ENCODE results near the gene ZKSCAN1. TPM values are rescaled to one million over a fixed set of nuclear protein-coding genes. Genes with fewer than 3 reads are reported as not detected.

Gene ZKSCAN1
- total RNA-seq, 1 experiment from 2014 or later, result 19.4 TPM

DNA sequence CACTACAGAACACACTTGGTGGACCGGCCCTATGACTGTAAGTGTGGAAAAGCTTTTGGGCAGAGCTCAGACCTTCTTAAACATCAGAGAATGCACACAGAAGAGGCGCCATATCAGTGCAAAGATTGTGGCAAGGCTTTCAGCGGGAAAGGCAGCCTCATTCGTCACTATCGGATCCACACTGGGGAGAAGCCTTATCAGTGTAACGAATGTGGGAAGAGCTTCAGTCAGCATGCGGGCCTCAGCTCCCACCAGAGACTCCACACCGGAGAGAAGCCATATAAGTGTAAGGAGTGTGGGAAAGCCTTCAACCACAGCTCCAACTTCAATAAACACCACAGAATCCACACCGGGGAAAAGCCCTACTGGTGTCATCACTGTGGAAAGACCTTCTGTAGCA lies 48.8 kb downstream of the ZKSCAN1 start:
- no peak overlapping the region for H3K4me3 ChIP-seq
- no peaks in the 10 kb centered on the region for H3K27me3 ChIP-seq (replicated peaks)
- no peak overlapping the region for H3K27ac ChIP-seq
- H3K4me1 ChIP-seq (replicated peaks), result no peaks in the 10 kb centered on the region
- H3K36me3 ChIP-seq, result peaks cover 82% of the 10 kb centered on the region
- H3K9me3 ChIP-seq (replicated peaks), result no peaks in the 10 kb centered on the region
- no peak for DNase-seq (ENCODE audit: low read depth in 1 of 2, low spot score in 2 of 2)

DNA sequence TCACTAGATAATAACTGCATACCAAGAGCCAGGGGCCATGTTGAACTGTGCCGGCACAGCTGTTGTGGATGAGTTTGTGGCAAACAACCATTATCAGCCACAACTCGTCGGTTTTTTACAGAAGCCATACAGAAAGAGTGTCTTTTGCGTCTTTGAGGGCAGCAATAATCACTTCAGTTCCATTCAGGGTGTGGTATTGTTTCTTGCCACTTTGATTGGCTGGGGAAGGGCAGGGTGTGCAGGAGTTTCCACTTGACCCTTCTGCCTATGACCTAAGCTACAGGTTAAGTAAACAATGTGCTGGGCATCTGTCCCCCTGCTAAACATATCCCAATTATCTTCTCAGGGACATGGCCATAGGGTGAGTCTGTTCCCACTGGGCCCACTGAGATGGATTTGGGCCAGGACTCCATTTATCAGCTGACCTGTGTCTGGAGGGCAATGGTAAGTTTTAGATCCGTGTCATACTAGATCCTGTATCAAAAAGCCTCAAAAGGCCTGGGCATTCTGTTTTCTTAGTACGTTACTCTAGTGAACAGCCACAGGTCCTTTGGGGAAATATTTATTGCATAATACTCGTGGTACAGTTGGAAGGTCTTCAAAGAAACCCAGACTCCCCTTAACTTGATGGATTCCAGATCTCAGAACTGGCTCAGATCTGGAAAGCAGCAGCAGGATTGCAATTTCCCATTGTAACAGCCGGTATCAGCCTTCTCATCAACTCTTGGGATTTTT lies 50.2 kb downstream of the ZKSCAN1 start:
- Histone ChIP-seq H3K9me3 (replicated peaks) (peaks cover 10% of the 10 kb centered on the region), H3K4me1 (replicated peaks) (no peaks in the 10 kb centered on the region), H3K27ac (no peak overlapping the region), H3K36me3 (peaks cover 86% of the 10 kb centered on the region), H3K4me3 (no peak overlapping the region), H3K27me3 (replicated peaks) (no peaks in the 10 kb centered on the region)
- DNase-seq (ENCODE audit: low read depth in 1 of 2, low spot score in 2 of 2), result no peak

DNA sequence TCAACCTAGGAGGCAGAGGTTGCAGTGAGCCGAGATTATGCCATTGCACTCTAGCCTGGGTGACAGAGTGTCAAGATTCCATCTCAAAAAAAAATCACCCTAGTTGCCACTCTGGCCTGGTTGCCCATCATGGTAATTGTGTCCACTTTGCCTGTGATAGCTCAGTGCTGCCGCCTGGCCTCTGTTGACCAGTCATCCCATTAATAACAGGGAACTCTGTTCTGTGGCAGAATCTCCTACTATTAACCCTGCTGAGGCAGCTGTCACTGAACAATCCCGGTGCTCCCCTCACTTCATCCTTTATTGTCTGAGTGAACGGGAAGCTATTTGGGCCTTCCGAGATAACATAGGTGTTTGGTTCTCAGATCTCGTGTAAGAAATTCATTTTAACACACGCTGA lies 51.6 kb downstream of the ZKSCAN1 start:
- Histone ChIP-seq H3K36me3 (peaks cover 89% of the 10 kb centered on the region), H3K27me3 (replicated peaks) (no peaks in the 10 kb centered on the region), H3K27ac (no peak overlapping the region), H3K9me3 (replicated peaks) (peaks cover 24% of the 10 kb centered on the region), H3K4me3 (no peak overlapping the region), H3K4me1 (replicated peaks) (no peaks in the 10 kb centered on the region)
- DNase-seq (ENCODE audit: low read depth in 1 of 2, low spot score in 2 of 2), result no peak

DNA sequence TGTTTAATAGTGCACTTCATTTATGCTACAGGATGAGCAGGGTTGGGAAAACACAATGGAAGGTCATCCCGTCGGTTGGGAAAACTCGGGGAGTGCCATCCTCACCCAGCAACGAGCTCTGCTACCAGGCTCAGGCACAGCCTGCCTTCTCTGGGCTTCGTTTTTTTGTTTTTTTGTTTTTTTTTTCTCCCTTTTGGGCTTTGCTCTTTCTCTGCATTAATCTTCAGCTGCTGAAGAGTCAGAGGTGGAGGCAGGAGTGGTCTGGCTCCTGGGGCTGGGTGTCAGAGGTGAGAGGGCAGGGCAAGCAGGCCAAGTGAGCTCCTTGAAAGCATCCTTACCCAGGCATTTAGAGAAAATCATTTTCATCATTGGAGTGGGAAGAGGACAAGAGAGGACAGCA lies 54.6 kb downstream of the ZKSCAN1 start:
- Histone ChIP-seq H3K36me3 (peaks cover 98% of the 10 kb centered on the region), H3K9me3 (replicated peaks) (peaks cover 43% of the 10 kb centered on the region), H3K27me3 (replicated peaks) (no peaks in the 10 kb centered on the region), H3K4me3 (no peak overlapping the region), H3K4me1 (replicated peaks) (no peaks in the 10 kb centered on the region), H3K27ac (no peak overlapping the region)
- DNase-seq (ENCODE audit: low read depth in 1 of 2, low spot score in 2 of 2), result no peak

DNA sequence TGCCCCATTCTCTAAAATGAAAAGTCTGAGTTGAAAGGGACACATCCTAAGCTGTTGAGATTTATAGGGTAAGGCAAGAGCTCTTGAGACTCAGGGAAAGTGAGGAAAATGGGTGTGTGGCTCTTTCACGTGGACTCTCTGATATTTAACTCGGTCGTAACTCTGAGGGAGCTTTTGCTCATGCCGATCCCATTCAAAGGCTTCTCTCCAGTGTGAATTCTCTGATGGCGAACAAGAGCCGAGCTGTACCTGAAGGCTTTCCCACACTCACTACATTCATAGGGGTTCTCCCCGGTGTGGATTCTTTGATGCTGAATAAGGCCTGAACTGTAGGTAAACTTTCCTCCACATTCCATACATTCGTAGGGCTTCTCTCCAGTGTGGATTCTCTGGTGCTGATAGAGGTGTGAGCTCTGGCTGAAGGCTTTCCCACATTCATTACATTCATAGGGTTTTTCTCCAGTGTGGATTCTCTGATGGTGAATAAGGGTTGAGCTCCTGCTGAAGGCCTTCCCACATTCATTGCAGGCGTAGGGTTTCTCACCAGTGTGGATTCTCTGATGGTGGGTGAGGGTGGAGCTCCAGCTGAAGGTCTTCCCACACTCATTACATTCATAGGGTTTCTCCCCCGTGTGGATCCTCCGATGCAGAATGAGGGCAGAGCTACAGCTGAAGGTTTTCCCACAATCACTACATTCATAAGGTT lies 55.8 kb downstream of the ZKSCAN1 start:
- Histone ChIP-seq H3K36me3 (peaks cover 99% of the 10 kb centered on the region), H3K27ac (no peak overlapping the region), H3K27me3 (replicated peaks) (no peaks in the 10 kb centered on the region), H3K4me1 (replicated peaks) (no peaks in the 10 kb centered on the region), H3K9me3 (replicated peaks) (peaks cover 43% of the 10 kb centered on the region), H3K4me3 (no peak overlapping the region)
- no peak for DNase-seq (ENCODE audit: low read depth in 1 of 2, low spot score in 2 of 2)

DNA sequence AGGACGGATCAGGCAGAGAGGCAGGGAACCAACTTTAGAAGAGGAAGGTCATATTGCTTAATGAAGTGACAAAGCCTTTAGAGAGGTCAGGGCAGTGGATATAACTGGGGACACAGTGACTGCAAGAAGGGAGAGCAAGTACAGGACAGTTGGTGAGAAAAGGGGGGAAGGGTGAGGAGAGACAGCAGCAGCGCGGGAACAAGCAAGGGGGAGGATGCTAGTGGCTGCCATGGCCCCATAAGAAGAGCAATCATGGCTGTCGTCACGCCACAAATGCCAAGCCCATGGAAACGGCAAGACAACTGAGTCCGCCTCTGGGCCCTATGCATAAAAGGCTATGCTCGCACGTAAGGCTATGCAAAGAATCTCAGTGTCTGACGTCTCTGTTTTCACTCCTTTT lies 57.1 kb downstream of the ZKSCAN1 start:
- peaks cover 99% of the 10 kb centered on the region for H3K36me3 ChIP-seq
- no peak overlapping the region for H3K27ac ChIP-seq
- H3K4me1 ChIP-seq (replicated peaks), result no peaks in the 10 kb centered on the region
- DNase-seq (ENCODE audit: low read depth in 1 of 2, low spot score in 2 of 2), result no peak
- no peak overlapping the region for H3K4me3 ChIP-seq
- no peaks in the 10 kb centered on the region for H3K27me3 ChIP-seq (replicated peaks)
- peaks cover 43% of the 10 kb centered on the region for H3K9me3 ChIP-seq (replicated peaks)

DNA sequence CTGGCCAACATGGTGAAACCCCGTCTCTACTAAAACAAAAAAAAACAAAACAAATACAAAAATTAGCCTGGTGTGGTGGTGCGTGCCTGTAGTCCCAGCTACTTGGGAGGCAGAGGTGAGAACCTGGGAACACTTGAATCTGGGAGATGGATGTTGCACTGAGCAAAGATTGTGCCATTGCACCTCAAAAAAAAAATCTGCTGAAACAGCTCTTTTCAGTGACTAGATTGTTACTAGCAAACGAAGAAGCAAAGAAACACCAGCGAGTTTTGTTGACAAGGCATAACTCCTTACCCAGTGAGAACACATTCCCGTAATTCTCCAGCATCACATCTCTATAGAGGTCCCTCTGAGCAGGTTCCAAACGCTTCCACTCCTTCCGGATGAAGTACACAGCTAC lies 59.4 kb downstream of the ZKSCAN1 start:
- H3K4me1 ChIP-seq (replicated peaks), result no peaks in the 10 kb centered on the region
- no peak for DNase-seq (ENCODE audit: low read depth in 1 of 2, low spot score in 2 of 2)
- H3K27ac ChIP-seq, result no peak overlapping the region
- peaks cover 100% of the 10 kb centered on the region for H3K36me3 ChIP-seq
- H3K4me3 ChIP-seq, result no peak overlapping the region
- peaks cover 41% of the 10 kb centered on the region for H3K9me3 ChIP-seq (replicated peaks)
- H3K27me3 ChIP-seq (replicated peaks), result no peaks in the 10 kb centered on the region

DNA sequence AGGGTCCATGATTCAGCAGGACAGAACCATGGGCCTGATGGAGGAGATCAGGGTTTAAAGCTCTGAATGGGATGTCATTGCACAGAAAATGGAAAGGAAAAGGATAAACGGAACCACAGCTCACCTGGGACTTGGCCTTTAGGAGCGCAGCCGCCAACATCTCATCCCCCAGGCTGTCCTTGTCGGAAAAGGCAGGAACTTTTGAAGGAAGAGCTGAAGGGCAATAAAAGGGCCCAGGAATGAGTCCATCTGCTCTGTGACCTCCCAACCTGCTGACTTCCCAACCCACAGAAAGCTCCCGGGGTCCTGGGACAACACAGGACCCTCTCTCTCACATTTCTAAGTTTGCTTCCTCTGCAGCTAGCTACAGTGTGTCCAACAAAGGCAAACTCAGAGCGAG lies 60.0 kb downstream of the ZKSCAN1 start:
- Histone ChIP-seq H3K9me3 (replicated peaks) (peaks cover 35% of the 10 kb centered on the region), H3K36me3 (peaks cover 99% of the 10 kb centered on the region), H3K27ac (no peak overlapping the region), H3K27me3 (replicated peaks) (no peaks in the 10 kb centered on the region), H3K4me1 (replicated peaks) (no peaks in the 10 kb centered on the region), H3K4me3 (no peak overlapping the region)
- DNase-seq (ENCODE audit: low read depth in 1 of 2, low spot score in 2 of 2), result no peak

DNA sequence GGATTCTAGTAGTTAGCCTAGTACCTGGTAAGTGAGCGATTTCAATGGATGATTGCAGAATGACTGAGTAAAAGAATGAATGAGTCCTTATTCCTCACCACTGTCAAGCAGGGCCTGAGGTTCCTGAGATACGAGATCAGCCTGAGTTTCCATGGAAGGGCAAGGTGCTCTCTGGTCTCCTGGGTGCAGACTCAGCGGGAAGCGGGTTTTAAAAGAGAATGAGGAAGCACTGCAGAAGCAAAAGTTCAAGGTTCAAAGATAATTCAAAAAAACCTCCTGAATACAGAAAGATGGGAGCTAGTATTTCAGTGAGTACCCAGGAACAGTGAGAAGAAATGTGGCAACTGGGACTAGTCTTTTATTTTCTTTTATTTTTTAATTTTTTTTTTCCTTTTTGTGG lies 61.8 kb downstream of the ZKSCAN1 start:
- Histone ChIP-seq H3K27me3 (replicated peaks) (no peaks in the 10 kb centered on the region), H3K27ac (no peak overlapping the region), H3K4me1 (replicated peaks) (peaks cover 4% of the 10 kb centered on the region), H3K9me3 (replicated peaks) (peaks cover 17% of the 10 kb centered on the region), H3K4me3 (no peak overlapping the region), H3K36me3 (peaks cover 86% of the 10 kb centered on the region)
- no peak for DNase-seq (ENCODE audit: low read depth in 1 of 2, low spot score in 2 of 2)

DNA sequence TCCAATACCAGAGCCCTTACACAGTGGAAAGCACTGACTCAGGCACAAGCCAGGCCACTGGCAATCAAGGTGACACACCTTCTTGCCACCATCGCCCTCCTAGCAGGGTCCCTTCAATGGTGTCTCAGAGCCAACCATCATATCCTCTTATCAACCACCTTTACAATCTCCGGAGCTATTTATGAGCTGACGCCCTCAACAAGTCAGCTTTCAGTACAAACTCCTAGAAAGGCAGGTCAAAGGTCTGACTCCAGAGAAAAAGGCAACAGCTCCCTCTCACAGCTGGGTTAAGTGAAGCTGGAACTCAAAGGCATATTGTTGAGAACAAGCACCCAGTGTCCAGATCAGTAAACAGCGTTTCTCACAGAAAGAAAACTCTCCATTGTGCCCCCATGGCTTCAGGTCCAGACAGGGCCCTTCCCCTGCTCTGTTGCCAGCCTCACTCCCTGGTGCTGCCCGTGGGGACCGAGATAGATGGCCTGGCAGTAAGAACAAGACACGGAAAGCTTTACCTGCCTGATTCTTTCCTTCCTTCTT lies 63.7 kb downstream of the ZKSCAN1 start:
- Histone ChIP-seq H3K9me3 (replicated peaks) (peaks cover 5% of the 10 kb centered on the region; the same call in 1 of the 2 replicates), H3K36me3 (peaks cover 67% of the 10 kb centered on the region), H3K4me1 (replicated peaks) (peaks cover 5% of the 10 kb centered on the region), H3K4me3 (no peak overlapping the region), H3K27me3 (replicated peaks) (no peaks in the 10 kb centered on the region), H3K27ac (no peak overlapping the region)
- no peak for DNase-seq (ENCODE audit: low read depth in 1 of 2, low spot score in 2 of 2)

DNA sequence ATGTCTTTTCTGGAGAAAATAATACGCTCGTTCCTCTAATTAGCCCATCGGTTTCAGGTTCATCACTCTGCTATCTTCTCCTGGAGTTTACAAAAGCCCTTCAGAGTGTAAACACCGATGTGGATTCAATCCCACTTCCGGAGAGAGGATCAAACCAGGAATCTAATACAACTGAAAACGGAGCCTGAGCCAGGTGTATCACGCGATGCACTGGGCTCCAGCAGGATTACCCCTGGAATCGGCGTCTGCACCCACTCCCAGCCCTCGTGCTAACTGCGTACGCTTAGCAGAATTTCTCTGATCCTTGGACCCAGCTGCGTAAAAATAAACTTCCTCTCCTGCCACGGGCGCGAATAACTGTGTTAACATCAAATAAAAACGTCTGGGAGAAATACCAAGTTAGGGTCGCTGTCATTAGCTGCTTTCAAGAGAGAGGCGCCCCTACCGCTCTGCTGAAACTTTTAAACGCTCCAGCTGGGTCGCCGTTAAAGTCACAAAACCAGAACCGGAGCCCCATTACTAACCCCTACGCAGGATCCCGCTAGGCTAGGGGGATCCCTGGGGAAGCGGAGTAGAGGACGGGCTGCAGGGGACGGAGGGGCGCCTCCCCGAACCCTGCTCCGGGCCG lies 65.6 kb downstream of the ZKSCAN1 start:
- H3K27me3 ChIP-seq (replicated peaks), result no peaks in the 10 kb centered on the region
- peak overlapping the region; percentile 83 for H3K4me3 ChIP-seq
- DNase-seq (ENCODE audit: low read depth in 1 of 2, low spot score in 2 of 2), result no peak

DNA sequence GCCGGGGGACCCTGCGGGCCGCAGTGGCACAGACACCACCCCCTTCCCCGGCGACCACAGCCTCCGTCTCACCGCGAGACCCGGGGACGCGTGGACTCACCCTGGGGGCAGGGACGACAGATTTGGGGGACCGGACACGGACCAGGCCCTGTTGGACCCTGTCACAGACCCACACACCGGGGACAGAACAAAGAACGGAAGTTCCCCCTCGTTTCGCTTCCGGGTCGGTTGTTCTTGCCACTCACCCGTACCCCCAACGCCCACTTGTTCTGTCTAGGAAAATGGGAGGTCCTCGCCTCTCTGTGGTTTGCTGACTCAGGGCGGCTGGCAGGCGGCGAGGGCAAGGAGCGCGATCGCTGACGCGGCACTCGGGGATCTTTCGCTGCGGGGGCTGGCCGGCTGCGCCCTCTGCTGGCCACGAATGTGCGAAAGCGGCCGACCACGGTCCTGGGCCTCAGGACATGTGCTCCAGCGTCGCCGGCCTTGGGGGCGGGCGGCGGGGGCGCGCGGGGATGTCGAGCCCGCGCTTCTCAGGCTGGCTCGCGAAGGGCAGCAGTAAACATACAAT lies 66.2 kb downstream of the ZKSCAN1 start, which contains the start of gene ZNF3:
Gene ZNF3, minus strand, starts transcription at position 189 of the 568 bp plus-strand sequence. CDS start 4,366 bp downstream, outside the sequence.
- no peaks in the 10 kb centered on the region for H3K9me3 ChIP-seq (replicated peaks)
- peak within 1 kb of the TSS; percentile 83 for H3K4me3 ChIP-seq
- DNase-seq (ENCODE audit: low read depth in 1 of 2, low spot score in 2 of 2), result peak; percentile 99
- H3K4me1 ChIP-seq (replicated peaks), result peaks cover 12% of the 10 kb centered on the region
- no peaks in the 10 kb centered on the region for H3K27me3 ChIP-seq (replicated peaks)
- H3K27ac ChIP-seq, result peak within 1 kb of the TSS; percentile 78
- peaks cover 42% of the 10 kb centered on the region for H3K36me3 ChIP-seq

More for the DNA sequence above, 65.6 kb downstream of the ZKSCAN1 start:
- Histone ChIP-seq H3K9me3 (replicated peaks) (no peaks in the 10 kb centered on the region), H3K36me3 (peaks cover 48% of the 10 kb centered on the region), H3K27ac (peak overlapping the region; percentile 78), H3K4me1 (replicated peaks) (peaks cover 6% of the 10 kb centered on the region)

DNA sequence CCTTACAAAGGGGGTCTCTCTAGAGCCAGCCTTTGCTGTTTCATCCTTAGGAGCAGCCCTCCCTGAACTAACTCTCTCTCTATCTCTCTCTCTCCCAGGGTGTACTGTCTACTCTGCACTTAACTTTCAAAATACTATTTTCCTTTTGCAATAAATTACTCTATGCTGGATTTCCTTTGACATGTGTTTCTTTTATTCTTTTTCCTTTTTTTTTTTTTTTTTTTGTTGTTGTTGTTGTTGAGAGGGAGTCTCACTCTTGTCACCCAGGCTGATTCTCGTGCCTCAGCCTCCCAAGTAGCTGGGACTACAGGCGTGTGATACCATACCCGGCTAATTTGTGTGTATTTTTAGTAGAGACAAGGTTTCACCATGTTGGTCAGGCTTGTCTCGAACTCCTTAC lies 67.6 kb downstream of the ZKSCAN1 start:
- Histone ChIP-seq H3K36me3 (peaks cover 29% of the 10 kb centered on the region), H3K27ac (no peak overlapping the region)

More for the DNA sequence above, 67.6 kb downstream of the ZKSCAN1 start:
- H3K4me3 ChIP-seq, result no peak overlapping the region
- no peak for DNase-seq (ENCODE audit: low read depth in 1 of 2, low spot score in 2 of 2)
- no peaks in the 10 kb centered on the region for H3K9me3 ChIP-seq (replicated peaks)
- peaks cover 26% of the 10 kb centered on the region for H3K4me1 ChIP-seq (replicated peaks)
- H3K27me3 ChIP-seq (replicated peaks), result no peaks in the 10 kb centered on the region
